Activated naive CD8-positive, alpha-beta T cell treated with anti-CD3 and anti-CD28 coated beads, Interleukin-2, amount 50 U/mL, for 16 hours (primary cell): ENCODE results near the gene CYP4F3.
"Not testable (repeated sequence)": the region's sequence is repeated elsewhere in the genome, so short reads cannot be mapped to it uniquely, and the experiment has no call there.

ENCODE experiments used
- DNase-seq: peaks from one replicate; pipeline ENCODE4 v3.0.0-alpha.2; 2020; ENCODE audit warnings: low read depth, low spot score

Gene CYP4F3, protein sequence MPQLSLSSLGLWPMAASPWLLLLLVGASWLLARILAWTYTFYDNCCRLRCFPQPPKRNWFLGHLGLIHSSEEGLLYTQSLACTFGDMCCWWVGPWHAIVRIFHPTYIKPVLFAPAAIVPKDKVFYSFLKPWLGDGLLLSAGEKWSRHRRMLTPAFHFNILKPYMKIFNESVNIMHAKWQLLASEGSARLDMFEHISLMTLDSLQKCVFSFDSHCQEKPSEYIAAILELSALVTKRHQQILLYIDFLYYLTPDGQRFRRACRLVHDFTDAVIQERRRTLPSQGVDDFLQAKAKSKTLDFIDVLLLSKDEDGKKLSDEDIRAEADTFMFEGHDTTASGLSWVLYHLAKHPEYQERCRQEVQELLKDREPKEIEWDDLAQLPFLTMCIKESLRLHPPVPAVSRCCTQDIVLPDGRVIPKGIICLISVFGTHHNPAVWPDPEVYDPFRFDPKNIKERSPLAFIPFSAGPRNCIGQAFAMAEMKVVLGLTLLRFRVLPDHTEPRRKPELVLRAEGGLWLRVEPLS

DNA sequence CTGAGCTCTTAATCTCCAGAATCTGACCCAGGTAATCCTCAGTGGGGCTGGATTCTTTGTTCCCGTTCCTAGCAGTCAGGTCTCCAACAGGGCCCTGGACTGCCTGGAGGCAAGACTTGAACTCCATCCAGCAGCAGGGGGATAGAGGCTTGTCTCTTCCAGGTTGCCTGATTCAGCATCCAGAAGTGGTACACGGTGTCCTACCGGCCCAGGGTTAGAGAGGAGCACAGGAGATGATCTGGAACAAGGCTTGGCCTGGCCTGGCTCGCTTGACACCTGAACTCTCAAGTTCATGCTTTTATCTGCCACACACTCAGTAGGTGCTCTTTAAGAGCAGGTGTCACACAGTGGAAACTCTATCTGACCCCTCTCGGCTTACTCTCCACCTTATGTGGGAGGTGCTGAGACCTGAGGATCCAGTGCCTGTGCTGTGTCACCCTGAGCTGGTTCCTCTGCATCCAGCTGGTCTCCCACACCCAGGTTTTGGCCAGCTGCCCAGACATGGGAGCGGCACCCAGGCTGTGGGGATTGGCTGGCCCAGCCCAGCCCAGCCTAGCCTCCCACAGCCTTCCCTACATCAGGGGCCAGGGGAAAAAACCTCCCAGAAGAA is at the start of gene CYP4F3:
TSS of gene CYP4F3 (plus strand) at position 604 of the 610 bp plus-strand sequence. CDS start 519 bp downstream, outside the sequence.
- DNase-seq, result no peak

DNA sequence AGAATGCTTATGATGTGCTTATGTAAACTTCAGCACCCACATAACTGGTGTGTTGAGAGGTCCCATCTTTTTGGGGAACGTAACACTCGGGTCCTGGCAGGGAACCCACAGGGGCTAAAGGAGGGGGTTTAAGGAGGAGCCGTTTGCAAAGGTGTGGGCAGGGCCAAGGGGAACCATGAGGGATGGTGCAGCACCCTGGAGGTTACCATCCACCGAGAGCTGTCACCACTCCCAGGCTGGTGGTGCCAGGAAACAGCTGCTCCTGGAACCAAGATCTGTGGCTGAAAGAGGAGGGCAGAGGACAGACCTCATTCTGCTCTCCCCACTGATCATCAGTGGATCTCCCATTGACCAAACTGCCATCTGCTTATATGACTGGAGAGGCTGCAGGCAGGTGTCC is 48.9 kb upstream of the CYP4F3 start:
- DNase-seq, result no peak

DNA sequence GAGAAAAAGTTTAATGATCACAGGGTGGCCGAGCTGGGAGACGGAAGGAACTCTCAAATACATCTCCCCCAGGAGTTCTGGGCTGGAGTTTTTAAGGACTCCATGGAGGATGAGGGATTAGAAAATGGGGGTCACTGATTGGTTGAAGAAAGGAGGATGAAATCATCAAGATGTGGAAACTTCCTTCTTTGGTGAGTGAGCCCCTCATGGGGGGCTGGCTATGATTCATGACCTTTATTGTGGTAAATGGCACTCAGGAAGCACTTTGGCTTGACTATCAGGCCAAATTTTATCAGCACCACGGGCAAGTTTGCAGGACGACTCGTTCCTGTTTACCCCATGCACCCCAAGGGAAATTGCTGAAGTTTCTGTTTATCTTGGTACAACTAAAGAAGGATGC is 48.2 kb upstream of the CYP4F3 start:
- DNase-seq, result not testable (repeated sequence)

DNA sequence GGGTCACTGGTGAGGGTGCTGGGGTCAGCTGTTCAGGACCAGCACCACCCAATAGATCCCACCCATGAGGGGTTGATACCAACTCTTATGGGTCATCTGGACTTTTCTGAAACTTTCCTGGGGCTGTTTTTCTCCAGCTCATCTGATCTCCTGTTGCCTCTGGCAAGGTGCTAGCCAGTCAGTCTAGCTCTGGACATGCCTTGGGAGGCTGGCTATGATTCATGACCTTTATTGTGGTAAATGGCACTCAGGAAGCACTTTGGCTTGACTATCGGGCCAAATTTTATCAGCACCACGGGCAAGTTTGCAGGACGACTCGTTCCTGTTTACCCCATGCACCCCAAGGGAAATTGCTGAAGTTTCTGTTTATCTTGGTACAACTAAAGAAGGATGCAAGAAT is 46.9 kb upstream of the CYP4F3 start:
- DNase-seq, result not testable (repeated sequence)

DNA sequence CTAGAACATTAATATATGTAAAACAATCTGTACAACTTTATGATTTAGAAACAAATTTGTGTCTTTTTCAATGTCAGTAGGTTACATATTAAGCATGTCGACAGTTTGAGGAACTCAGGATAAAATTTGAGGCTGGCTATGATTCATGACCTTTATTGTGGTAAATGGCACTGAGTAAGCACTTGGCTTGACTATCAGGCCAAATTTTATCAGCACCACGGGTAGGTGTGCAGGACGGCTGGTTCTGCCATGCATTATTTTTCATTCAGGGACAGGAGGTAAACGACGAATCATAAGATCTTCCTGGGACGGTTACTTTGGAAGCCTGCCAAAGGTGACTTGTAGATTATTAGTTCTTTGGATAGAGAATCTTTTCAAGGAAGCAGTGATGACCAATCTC is 45.6 kb upstream of the CYP4F3 start:
- no peak for DNase-seq

DNA sequence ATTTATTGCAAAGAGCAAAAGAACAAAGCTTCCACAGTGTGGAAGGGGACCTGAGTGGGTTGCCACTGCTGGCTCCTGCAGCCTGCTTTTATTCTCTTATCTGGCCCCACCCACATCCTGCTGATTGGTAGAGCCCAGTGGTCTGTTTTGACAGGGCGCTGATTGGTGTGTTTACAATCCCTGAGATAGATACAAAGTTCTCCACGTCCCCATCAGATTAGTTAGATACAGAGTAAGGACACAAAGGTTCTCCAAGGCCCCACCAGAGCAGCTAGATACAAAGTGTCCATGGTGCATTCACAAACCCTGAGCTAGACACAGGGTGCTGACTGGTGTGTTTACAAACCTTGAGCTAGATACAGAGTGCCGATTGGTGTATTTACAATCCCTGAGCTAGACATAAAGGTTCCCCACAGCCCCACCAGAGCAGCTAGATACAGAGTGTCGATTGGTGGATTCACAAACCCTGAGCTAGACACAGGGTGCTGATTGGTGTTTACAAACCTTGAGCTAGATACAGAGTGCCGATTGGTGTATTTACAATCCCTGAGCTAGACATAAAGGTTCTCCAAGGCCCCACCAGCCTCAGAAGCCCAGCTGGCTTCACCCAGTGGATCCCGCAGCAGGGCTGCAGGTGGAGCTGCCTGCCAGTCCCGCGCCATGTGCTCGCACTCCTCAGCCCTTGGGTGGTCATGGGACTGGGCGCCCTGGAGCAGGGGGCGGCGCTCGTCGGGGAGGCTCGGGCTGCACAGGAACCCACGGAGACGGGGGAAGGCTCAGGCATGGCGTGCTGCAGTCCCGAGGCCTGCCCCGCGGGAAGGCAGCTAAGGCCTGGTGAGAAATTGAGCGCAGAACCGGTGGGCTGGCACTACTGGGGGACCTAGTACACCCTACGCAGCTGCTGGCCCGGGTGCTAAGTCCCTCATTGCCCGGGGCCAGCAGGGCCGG is 32.4 kb upstream of the CYP4F3 start:
- DNase-seq, result not testable (repeated sequence)

DNA sequence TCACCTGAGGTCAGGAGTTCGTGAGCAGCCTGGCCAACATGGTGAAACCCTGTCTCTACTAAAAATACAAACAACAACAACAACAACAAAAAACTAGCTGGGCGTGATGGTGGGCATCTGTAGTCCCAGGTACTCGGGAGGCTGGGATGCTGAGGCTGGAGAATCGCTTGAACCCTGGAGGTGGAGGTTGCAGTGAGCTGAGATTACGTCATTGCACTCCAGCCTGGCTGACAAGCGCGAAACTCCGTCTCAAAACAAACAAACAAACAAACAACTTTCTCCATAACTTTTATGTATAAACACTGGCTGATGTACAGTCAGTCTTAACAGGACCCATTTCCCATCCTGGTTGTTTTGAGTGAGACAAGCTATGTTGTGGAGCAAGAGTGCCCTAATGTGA is 31.4 kb upstream of the CYP4F3 start:
- DNase-seq, result no peak

DNA sequence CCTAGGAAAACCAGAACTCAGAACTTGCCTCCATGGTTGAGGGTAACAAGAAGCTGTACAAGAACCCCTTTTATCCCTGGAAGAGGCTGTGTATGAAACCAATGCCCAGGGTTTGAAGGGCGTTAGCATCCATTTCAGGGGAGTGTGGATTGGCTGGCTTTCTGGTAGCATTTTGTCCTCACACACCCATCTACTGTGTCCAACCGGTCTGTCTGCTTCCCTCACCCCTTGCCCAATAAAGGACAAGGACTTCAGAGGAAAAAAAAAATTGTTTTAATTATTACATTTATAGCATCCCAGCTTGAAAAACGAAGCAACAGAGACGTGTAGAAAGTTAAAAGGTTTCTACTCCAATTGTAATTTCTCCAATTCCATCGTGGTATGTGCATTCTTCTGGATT is 28.4 kb upstream of the CYP4F3 start:
- DNase-seq, result no peak

DNA sequence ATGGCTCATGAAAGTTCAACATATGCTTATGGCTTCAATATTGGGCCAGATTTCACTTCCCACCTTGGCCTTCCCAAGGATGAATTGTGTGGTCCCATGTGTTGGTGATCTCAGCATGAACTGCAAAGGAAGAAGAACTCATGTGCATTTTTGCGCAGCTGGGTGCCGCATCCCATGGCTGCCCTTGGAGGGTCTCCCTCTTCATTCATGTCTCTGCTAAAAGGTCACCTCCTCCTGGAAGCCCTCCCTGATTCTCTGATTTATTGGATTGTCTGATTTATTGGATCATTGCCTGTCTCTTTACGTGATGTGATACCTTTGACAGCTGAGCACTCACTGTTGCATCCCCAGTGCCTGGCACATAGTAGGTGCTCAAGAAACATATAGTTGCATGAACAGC is 27.4 kb upstream of the CYP4F3 start:
- DNase-seq, result no peak

DNA sequence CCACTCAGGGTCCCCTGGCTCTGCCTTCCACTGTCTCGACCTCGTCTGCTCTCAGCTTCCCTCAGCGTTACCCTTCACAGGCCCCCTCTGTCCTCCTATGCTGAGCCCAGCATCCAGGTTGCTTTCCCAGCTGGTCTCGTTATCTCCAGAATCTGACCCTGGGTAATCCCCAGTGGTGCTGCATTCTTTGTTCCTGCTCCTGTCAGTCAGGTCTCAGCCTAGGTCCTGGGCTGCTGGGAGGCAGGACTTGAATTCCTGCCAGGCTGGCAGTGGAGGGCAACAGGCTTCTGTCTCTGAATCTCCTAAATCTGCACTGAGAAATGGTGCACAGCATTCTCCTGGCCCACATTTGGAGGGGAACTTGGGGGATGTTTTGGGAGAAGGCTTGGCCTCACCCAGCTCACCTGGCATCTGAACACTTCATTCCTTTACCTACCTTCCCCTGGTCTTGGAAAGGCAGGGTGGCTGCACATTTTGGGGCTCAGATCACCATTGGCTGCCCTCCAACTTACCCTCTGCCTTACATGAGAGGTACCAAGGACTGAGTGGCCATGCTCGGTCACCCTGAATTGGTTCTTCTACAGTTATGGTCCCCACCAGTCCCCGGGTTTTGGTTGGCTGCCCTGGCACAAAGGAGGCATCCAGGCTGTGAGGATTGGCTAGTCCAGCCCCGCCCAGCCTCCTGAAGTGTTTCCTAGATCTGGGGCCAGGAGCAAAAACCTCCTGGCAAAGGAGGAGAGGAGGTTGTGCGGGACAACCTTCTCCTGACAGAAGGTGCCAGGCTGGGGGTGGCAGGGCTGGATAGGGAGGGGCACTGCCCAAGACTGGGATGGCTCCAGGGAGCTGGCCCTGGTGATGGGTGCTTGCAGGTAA is 26.0 kb upstream of the CYP4F3 start, which contains the start of gene CYP4F8:
TSS of gene CYP4F8 (plus strand) at position 712 of the 873 bp plus-strand sequence. CDS start 399 bp downstream, outside the sequence.
- no peak for DNase-seq

DNA sequence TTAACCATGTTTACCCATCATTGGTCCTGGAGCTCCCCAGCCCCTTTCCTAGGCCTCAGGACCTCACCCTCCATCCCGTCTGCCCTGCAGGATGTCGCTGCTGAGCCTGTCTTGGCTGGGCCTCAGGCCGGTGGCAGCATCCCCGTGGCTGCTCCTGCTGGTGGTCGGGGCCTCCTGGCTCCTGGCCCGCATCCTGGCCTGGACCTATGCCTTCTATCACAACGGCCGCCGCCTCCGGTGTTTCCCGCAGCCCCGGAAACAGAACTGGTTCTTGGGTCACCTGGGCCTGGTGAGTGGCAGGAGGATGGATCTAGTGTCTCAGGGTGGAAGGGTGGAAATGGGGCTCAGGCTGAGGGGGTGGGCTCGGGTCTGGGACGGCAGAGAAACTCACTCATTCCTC is 25.2 kb upstream of the CYP4F3 start:
- DNase-seq, result no peak

DNA sequence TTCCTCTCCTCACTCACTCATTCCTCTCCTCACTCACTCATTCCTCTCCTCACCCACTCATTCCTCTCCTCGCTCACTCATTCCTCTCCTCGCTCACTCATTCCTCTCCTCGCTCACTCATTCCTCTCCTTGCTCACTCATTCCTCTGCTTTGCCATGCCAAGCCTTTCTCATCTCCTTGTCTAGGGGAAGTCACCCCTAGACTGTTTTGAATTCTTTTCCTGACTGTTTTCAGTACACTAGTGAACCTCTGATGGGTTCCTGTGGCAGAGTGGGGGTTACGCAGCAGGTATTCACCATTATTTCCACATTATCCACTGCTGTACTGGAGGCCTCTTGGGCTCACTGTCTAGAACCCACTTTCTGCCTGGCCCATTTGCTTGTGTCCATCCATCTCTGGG is 24.5 kb upstream of the CYP4F3 start:
- DNase-seq, result no peak

DNA sequence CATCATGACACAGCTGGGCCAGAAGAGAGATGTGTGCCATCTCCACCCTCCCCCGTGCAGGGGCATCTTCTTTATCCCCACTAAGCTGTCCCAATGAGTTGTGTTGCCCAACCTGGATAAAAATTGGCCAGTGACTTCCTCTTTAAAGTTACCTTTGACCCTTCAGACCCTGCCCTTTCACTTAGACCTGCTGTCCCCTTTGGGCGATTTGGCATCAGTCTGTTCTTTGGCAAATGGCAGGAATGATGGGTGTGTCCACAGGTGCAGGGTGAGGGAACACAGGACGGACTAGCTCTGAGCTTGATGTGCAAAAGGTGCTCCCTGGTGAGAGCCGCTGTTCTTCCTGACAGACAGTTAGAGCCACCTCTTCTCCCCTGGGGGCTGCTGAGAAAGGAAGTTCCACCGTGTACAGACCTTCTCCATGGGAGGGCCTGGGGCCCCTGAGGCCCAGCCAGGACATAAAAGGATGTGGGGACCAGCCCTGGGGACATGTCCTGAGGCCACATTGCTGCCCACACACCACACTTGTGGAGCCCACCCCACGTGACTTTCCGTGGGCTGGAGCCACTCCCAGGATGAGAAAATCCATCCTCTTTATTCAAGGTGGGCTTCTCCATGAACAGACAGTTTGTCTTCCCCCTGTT is 23.9 kb upstream of the CYP4F3 start:
- no peak for DNase-seq

DNA sequence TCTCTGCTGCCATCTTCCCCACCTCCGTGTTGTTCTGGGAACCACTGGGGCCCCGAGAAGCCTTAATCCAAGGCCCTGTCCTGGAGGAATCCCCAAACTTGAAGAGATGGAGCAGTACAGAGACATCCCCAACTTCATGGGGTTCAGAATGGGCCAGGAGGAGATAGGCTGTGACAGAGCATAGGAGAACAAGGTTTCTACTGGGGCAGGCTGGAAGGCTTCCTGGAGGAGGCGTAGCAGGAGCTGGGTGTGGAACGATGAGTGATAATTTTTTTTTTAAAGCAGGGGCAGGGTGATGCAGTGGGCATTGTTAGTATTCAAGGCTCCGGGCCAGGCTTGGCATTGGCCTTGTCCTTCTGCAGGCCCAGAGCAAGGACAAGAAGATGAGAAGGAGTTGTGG is 22.4 kb upstream of the CYP4F3 start:
- DNase-seq, result no peak

DNA sequence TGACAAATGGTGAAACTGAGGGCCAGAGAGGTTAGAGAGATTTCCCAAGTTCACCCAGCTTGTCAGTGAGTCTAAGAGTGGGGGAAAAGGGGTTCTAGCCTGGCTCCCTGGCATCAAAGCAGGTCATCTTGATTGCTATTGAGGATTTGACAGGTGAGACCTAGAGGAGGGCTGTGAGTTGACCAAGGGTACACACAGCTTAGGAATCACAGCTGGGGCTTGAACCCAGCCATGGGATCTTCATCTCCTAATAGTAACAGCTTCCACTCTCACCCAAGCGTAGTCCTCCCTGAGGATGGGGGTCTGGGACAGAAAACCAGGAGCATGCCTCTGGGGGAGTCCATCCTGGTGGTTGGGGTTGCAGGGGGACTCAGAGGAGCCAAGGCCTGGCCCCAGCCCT is 18.9 kb upstream of the CYP4F3 start:
- DNase-seq, result no peak

DNA sequence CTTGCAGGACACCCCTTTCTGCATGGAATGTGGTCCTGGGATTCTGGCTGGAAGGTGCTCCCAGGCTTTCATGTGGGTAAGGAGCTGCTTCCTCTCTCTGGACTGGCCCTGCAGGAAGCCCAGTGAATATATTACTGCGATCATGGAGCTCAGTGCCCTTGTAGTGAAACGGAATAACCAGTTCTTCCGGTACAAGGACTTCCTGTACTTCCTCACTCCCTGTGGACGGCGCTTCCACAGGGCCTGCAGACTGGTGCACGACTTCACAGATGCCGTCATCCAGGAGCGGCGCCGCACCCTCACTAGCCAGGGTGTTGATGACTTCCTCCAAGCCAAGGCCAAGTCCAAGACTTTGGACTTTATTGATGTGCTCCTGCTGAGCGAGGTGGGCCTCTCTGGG is 17.7 kb upstream of the CYP4F3 start:
- no peak for DNase-seq

DNA sequence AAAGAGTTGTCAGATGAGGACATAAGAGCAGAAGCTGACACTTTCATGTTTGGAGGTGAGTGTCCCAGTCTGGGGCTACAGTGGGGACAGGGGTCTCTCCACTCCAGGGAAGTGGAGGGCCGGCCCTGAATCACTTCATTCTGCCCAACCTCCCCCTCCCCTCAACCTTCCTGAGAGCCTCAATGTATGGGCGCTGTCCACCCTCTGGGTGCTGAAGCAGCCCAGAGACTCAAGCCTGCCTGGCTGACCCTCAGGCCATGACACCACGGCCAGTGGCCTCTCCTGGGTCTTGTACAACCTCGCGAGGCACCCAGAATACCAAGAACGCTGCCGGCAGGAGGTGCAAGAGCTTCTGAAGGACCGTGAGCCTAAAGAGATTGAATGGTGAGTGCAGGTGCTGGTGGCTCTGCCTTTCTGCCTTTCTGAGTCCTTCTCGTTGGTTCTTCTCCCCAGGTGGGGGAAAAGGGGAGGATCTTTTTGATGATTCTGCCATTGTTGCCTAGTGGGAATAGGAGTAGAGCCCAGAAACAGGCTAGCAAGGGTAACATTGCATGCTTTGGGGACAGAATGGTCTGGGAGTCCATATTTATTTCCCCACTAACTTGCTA is 16.9 kb upstream of the CYP4F3 start:
- no peak for DNase-seq

DNA sequence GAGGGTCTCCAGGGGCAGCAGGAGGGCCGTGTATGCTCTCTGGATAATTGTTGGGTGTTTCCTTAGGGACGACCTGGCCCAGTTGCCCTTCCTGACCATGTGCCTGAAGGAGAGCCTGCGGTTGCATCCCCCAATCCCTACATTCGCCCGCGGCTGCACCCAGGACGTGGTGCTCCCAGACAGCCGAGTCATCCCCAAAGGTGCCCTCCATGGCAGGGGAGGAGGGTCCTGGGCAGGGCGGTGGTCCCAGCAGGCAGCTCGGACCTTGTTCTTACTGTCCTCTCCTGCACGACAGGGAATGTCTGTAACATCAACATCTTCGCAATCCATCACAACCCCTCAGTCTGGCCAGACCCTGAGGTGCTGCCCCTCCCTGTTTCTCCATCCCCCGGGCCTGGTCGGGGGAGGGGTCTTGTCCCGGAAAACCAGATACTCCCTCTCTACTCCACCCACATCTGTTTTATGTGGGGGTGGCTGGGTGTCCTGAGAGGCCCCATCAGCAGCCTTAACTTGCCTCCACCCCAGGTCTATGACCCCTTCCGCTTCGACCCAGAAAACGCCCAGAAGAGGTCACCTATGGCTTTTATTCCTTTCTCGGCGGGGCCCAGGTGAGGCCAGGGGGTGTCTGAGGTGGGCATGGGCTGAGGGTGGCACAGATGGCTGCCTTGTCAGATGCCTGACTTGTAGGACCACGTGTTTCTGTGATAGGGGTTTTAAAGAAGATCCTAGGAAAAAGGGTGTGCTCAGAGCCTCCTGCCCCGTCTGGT is 12.3 kb upstream of the CYP4F3 start:
- DNase-seq, result no peak
